Ovary (tissue), 9 donors: ENCODE results near the gene DAB1. TPM values are rescaled to one million over a fixed set of nuclear protein-coding genes. Genes with fewer than 3 reads are reported as not detected.

Experiments
- DNase-seq, 5 donors: peaks; one replicate each; pipeline ENCODE4 v3.0.0-alpha.2; 2019 to 2020
- H3K27ac ChIP-seq, 2 donors: fragments of 200-600 bp; one replicate each; pipeline versions ENCODE4 v1.5.1 to v1.8.0; 2019 to 2022
- H3K27me3 ChIP-seq: fragments of 200-600 bp; one replicate; pipeline ENCODE4 v1.8.0; 2022
- H3K36me3 ChIP-seq: fragments of 200-600 bp; sonication (generic); one replicate; pipeline ENCODE4 v1.5.1; 2019
- H3K4me1 ChIP-seq: one replicate; pipeline ENCODE4 v1.8.1; 2013; ENCODE audit warnings: mild to moderate bottlenecking, moderate library complexity; ENCODE audit not compliant: insufficient read depth
- H3K4me3 ChIP-seq: fragments of 200-600 bp; sonication (generic); one replicate; pipeline ENCODE4 v1.5.1; 2017
- H3K9me3 ChIP-seq, 2 donors: fragments of 200-600 bp in 1 of 2; sonication (generic) in 1 of 2; one replicate each; pipeline versions ENCODE4 v1.5.1 to v1.8.1; 2013 to 2019; ENCODE audit warnings: mild to moderate bottlenecking in 1 of 2, moderate library complexity in 1 of 2
- CTCF ChIP-seq, 3 donors: fragments of 450-650 bp in 2 of 3; fragments of 200-600 bp in 1 of 3; IDR thresholded peaks; one replicate each; pipeline versions ENCODE4 v1.5.1 to v1.8.0; 2016 to 2022; ENCODE audit warnings: antibody characterized with exemption in 3 of 3, mild to moderate bottlenecking in 1 of 3
- EP300 ChIP-seq: sonication (generic); formaldehyde crosslinking; IDR thresholded peaks from one replicate; pipeline ENCODE4 v1.6.1; 2017; ENCODE audit warnings: antibody characterized with exemption
- POLR2A ChIP-seq: fragments of 450-650 bp; IDR thresholded peaks from one replicate; pipeline ENCODE4 v1.6.1; 2017; ENCODE audit warnings: antibody characterized with exemption, mild to moderate bottlenecking, moderate library complexity
- WGBS, 3 donors: extraction: QIAGEN DNeasy Blood & Tissue Kit in 1 of 3; methylation state at CpG; one replicate each; pipeline versions ENCODE4 v1.1.5 to v1.1.7; 2013 to 2017; 5-methylcytosine and 5-hydroxymethylcytosine counted together
- intact Hi-C, 4 donors: fragments of 100-400 bp; cut with DNase I; formaldehyde crosslinking; loops; one replicate each; pipeline versions ENCODE4 v1.11.0 to v1.15.1; 2022 to 2023
- polyA plus RNA-seq, 2 donors: library from polyadenylated mRNA; stranded (reverse); fragments of 200-250 nt in 1 of 2; fragments of 350-450 nt in 1 of 2; fragmentation: Illumina TruSeq in 1 of 2; extraction: RNeasy Lipid Tissue Mini Kit (QIAGEN cat#74804) in 1 of 2; gene quantifications; one replicate each; pipeline ENCODE4 v1.2.3, GENCODE V29; 2013 to 2014
- total RNA-seq, 7 donors: library from RNA; depleted of rRNA in 2 of 7; stranded (reverse); fragments of >200 nt in 2 of 7; fragmentation: NEBNext Ultra II Directional in 3 of 7; extraction: Animal tissue kit (Norgen Biotek cat#: 25700) in 3 of 7; gene quantifications; one replicate each; pipeline versions ENCODE4 v1.1.0 to v1.2.4, GENCODE V29; 2016 to 2023
- donor health status: DM: no; HTN: no; CAD: no; lungs with moderate emphysema.
- donor health status: DM: no; HTN: no; CAD: no.
- donor health status: Bipolar disorder and iron deficiency.
- donor health status: DM: yes; HTN: yes; CAD: no.
- donor health status: DM: no; HTN: no; CAD: no.
- donor health status: DM: yes; HTN: yes; CAD: no.

DAB1 gene
- total and polyA plus RNA-seq, 9 donors = 0.22 to 5.5 (median 0.77) TPM

- H3K4me1 ChIP-seq = no peaks in the 10 kb centered on the region
- intact Hi-C loops = no loop called here
- no peaks in the 10 kb centered on the region for H3K27me3 ChIP-seq
- DNase-seq = no peak
- no peak overlapping the region for H3K27ac ChIP-seq
- H3K4me3 ChIP-seq = no peak overlapping the region
- TF ChIP-seq EP300 (no peak), CTCF (IDR thresholded peaks at IDR 0.05) (no peak), POLR2A (no peak)
- H3K9me3 ChIP-seq = no peaks in the 10 kb centered on the region
- no peaks in the 10 kb centered on the region for H3K36me3 ChIP-seq
Measured at GRCh38 chr1:57206038-57206437, 217.8 kb downstream of the DAB1 start.

DNA sequence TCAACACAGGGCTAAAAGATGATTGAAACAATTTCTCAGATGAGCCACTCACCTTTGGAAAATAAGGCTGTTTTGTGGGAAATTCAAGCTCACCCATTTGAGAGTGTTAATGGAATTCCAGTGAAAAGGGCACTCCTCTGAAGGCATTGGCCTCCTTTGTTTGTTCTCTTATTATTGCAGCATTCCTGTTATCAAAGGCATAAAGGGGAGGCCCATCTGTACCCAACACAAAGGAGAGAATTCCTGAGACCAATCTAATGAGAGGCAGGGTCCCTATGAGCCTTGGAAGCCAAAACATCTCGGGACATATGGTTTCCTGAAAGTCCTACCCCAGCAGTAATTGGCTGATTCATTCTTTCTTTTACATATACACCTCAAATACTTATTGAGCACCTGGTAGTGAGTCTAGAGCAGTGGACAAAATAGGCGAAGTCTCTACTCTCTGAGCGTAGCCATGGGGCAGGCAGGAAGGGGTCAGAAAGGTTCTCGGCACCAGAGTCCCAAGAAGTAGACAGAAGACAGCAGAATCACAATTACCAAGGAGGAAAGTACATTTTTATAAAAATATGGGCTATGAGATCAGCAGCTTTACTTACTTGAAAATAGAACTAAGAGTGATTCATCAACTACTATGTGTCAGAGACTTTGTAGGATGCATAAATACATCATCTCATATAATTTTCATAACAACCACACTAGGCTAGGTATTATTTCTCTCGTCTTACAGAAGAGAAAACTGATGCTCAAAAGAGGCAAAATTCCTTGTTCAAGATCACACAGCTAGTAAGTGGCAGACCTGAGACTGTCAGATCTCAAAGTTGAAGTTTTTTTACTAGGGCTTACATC, 218.7 kb downstream of the DAB1 start:
- TF ChIP-seq CTCF (IDR thresholded peaks at IDR 0.05) = no peak
- TF ChIP-seq POLR2A = no peak
- no peak for TF ChIP-seq EP300
- H3K36me3 ChIP-seq = no peaks in the 10 kb centered on the region
- DNase-seq = no peak
- WGBS, 3 donors = 83 to 89% (median 86%) methylated on average over 5 of the region's 5 CpGs
- intact Hi-C loops = no loop called here
- H3K9me3 ChIP-seq = no peaks in the 10 kb centered on the region
- no peaks in the 10 kb centered on the region for H3K4me1 ChIP-seq
- no peak overlapping the region for H3K27ac ChIP-seq
- no peaks in the 10 kb centered on the region for H3K27me3 ChIP-seq
- no peak overlapping the region for H3K4me3 ChIP-seq

- intact Hi-C loops = no loop called here
- TF ChIP-seq EP300 = no peak
- no peak for TF ChIP-seq POLR2A
- no peak for TF ChIP-seq CTCF (IDR thresholded peaks at IDR 0.05)
- Histone ChIP-seq H3K4me1 (no peaks in the 10 kb centered on the region), H3K36me3 (no peaks in the 10 kb centered on the region), H3K9me3 (no peaks in the 10 kb centered on the region), H3K27ac (no peak overlapping the region), H3K27me3 (no peaks in the 10 kb centered on the region), H3K4me3 (no peak overlapping the region)
- DNase-seq = no peak
- 76 to 90% (median 78%) methylated on average over 3 of the region's 3 CpGs for WGBS, 3 donors
Measured at GRCh38 chr1:57204091-57204490, 219.8 kb downstream of the DAB1 start.

DNA sequence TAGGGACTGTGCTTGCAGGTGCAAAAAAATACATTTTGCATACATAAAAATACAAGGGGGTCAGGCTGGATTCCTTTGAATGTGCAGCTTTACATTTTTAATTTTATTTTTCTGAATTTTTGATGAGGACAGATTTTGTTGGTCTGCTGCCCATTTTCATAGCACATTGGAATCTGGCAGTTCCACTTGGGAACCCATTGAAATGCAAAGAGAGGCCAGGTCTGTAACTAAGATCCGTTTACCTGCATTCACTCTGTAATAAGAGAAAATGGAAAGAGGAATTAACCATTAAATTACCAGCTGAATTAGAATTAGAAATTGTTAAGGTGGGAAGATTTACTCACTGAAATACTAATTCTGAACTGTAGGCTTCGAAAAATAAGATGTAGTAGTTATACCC, 221.6 kb downstream of the DAB1 start:
- Histone ChIP-seq H3K27ac (no peak overlapping the region), H3K27me3 (no peaks in the 10 kb centered on the region), H3K36me3 (no peaks in the 10 kb centered on the region), H3K4me3 (no peak overlapping the region), H3K4me1 (no peaks in the 10 kb centered on the region), H3K9me3 (no peaks in the 10 kb centered on the region)
- TF ChIP-seq CTCF (IDR thresholded peaks at IDR 0.05) = no peak
- TF ChIP-seq EP300 = no peak
- no peak for TF ChIP-seq POLR2A
- DNase-seq = no peak
- 51 to 61% (median 60%) methylated on average over 2 of the region's 2 CpGs for WGBS, 3 donors
- intact Hi-C loops = no loop called here
